NCI-H1105 (cell line): Measurements from ENCODE around the gene ULBP1.
"Not testable (repeated sequence)": the region's sequence is repeated elsewhere in the genome, so short reads cannot be mapped to it uniquely, and the experiment has no call there.

ENCODE experiments used
- DNase-seq: peaks from one replicate; lab custom pipeline; 2025; lab: John Stamatoyannopoulos, UW

ULBP1 gene

DNA sequence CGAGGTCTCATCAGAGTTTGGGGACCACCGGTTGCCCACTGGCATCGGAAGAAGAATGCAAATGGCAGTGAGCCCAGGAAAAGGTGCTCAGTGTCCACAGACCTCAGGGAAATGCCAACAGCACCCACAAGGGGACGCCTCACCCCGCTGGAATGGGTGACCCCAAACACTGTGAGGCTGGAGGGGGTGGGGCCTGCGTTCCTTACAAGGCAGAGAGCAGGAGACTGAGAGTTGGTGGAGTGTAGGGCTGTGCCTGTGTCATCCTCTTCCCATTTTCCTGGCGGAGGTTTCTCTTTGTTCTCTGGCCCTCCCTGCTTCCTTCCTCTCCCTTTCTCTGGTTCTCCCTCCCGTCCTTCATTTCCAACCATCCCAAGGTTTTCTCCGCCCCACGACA, 9.8 kb upstream of the ULBP1 start:
- not testable (repeated sequence) for DNase-seq

DNA sequence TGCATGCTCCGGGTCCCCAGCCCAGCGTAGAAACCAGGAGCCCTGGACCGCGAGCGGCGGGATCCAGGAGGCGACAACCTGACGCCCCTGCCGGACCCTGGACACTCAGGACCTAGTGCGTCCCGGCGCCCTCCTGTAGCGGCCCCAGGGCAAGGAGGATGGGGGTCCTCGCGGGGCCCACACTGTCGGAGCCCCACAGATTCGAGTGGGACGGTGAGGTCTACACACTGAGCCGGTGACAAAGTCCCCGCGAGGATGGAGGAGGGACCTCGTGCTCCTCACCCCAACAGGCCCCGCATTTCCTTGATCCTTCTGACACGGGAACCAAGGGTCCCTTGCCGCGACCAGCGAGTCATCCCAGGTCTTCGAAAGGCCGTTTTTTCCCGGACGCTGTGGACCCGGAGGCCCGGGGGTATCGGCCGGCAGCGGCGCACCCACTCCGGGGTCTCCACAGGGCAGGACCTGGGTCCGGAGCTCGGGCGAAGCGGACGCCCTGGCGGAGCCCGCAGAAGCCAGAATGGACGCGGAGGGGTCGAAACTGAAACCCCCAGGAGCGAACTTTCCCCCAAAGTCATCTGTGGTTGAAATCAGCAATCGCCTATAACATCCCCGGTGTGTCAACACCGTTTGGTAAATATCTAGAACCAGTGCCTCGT, 9.3 kb upstream of the ULBP1 start:
- DNase-seq = not testable (repeated sequence)

DNA sequence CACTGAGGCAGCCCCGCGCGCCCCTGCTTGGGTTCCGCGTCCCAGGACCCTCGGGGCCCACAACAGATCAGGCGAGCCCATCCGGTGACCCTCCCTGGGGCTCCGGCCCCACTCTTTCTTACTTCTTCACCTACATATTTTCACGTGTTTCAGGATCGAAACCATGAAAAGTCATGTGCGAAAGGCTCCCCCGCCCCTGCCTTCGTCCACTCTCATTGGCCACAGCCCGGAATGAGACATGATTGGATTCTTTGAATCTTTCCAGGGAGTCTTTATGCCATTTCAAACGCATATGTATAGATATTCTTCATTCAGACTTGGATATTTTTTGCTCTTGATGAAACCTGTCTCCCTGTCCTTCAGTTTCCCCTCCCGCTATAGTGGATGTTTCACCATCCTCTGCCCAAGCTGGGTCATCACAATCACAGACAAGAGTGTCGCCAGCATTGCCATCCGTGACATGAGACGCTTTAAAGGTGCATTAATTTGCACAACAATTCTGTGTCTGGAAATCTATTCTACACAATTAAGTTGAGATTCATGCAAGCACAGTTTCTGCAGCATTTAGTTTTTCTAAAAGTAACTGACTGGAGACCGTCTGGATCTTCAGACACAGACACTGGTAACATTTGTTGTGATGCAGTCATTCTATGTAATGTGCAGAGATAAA, 8.6 kb upstream of the ULBP1 start:
- DNase-seq = not testable (repeated sequence)

DNA sequence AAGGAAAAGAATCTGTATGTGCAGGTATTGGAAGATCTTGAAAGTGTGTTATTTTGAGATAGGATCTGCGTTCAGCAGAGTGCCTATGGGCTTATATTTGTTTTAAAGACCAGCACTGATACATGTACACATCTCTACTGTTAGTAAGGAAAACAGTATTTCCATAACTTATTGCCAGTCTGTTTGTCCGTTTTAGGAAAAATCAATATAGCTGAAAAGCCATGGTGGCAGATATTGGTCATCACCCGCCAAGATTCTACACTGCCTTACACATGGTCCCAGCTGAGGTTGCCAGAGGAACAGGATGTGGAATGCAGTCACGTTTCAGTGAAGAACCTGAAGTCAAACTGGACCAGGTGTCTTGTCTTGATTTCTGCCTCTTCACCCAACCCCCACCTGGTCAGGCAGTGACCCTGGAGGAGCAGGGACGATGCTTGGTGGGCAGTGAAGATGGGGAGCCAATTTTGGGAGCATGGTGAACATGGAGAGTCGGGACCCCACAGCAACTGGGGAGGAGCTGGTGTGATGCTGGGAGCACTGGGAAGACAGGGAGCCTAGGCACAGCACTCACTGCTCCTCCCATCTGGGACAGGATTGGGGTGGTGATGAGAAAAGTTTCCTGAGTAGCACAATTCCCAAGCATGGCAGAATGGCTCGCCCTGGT, 8.0 kb upstream of the ULBP1 start:
- not testable (repeated sequence) for DNase-seq

DNA sequence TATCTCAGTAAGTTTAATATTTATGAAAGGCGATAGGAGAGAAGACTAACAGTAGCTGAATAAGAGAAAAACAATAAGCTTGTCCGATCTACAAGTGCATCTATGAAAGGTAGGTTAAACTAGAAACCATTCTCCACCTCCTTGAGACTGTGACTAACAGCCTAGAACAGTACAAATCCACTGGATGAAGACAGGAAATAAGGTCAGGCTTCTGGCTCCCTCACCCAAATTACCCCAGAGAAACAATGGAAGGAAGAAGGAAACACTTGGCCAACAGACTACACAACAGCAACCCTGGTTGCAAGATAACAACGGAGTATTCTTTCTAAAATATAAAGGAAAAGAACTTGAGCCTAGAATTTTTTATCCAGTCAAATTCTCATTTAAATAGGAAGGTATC, 5.6 kb upstream of the ULBP1 start:
- not testable (repeated sequence) for DNase-seq

DNA sequence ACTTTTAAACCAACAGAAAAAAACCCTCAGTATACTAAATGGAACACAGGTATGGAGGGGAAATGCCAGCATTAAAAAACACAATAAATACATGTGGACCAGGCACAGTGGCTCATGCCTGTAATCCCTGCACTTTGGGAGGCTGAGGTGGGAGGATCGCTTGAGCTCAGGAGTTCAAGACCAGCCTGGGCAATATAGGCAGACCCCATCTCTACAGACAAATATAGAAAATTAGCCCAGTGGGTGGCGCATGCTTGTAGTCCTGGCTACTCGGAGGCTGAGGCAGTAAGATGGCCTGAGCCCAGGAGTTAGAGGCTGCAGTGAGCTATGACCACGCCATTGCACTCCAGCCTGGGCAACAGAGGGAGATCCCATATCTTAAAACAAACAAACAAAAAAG, 3.9 kb upstream of the ULBP1 start:
- not testable (repeated sequence) for DNase-seq

DNA sequence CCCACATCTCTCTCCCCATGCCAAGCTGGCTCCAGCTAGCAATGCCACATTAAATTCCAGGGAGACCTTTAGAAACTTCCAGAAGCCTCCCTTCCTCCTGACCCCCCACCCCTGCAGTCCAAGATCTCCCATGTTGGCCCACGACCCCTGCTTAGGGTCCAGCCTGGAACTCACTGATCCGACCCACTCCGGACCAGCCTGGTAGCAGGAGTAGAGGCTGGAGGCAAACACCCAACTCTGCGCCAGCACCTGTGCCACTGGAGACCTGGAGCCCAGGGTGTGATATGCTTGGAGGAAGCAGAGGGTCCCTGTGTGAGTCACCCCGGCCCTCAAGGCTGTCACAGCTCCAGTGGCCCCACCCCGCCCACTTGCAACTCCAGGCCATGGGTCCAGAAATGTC, 3.3 kb upstream of the ULBP1 start:
- DNase-seq = no peak

DNA sequence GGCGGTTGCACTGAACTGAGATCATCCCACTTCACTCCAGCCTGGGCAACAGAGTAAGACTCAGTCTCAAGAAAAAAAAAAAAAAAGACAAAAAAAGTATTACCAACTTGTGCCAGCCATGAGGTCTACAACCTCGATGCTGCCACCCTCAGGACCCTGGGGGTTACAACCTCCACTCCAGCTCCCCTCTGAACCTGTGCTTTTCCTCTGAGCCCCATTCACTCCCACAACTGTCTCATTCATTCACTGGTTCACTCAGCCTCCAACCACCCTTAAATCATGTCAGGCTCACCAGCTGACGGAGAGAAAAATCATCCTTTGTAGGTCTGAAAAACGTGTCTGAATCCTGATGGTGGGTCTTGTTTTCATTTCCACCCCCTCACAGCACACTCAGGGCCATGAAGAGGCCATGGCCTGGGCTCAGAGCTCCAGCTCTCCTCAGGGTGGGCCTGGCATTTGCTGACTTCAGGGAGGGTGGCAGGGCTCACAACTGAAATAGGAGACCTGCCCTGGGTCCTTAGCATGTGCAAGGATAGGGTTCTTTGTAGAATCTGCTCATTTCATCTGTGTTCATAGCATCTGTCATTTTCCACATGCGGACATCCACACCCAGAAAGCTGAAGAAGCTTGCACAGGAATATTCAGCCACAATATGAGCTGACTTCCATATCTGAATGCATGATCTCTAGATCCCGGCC, 1.9 kb upstream of the ULBP1 start:
- peak; percentile 5 for DNase-seq

DNA sequence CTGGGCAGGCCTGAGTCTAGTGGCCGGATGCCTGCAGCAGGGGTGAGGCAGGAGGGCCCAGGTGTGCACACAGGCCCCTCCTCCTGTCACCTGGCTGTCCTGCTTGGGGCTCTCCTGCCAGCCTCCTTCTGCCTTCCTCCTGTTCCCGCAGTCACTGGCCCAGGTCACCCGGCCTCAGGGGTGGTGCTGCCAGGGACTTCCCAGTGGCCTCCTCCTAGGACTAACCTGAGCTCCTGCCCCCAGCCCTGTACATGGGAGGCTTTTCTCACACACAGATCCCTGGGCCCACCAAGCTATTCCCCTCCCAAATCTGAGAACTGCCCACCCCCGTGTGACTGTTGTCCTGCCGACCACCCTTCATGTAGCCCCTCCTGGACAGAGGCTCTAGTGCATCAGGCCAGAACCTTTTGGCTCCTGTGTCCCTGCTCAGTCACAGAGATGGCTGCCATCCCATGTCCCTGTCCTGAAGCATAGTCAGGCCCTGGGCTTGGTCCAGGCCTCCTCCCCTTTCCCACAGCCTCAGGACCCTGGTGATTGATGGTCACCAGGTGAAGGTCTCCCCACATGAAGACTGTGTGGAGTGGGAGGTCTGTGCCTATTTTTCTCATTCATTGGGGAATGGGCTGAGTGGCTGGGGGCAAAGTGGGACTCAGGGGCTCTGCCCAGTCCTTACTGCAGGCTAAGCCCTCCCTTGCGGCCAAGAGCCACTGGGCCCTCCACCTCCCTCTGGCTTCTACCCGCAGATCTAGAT, 1.1 kb upstream of the ULBP1 start:
- DNase-seq = no peak

DNA sequence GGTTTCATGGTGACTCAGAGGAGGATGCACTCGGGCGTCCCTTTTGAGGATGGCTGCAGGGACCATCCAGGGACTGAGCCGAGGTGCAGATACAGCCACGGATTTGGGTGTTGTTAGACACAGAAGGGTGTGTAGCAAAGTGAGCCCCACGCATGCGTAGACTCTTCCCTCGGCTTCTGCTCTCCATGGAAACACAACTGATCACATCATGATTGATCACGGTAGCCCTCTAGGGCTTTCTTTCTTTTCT, 606 bp upstream of the ULBP1 start:
- DNase-seq = peak; percentile 44

DNA sequence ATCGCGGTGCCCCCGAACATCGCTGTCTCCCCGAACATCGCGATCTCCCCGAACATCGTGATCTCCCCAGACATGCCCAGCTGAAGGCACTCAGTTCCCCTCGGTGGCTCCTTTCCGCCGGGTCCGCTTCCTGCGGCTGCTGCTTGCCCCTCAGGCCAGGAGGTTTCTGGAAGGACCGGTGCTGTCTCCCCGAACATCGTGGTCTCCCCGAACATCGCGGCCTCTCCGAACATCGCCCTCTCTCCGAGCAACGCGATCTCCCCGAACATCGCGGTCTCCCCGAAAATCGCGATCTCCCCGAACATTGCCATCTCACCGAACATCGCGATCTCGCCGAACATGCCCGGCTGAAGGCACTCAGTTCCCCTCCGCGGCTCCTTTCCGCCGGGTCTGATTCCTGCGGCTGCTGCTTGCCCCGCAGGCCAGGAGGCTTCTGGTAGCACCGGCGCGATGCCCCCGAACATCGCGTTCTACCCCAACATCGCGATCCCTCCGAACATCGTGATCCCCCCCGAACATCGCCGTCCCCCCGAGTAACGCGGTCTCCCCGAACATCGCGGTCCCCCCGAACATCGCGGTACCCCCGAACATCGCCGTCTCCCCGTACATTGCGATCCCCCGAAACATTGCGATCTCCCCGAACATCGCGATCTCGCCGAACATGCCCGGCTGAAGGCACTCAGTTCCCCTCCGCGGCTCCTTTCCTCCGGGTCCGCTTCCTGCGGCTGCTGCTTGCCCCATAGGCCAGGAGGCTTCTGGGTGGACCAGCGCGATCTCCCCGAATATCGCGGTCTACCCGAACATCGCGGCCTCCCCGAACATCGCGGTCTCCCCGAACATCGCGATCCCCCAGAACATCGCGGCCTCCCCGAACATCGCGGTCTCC, 808 bp downstream of the ULBP1 start:
- DNase-seq = no peak

DNA sequence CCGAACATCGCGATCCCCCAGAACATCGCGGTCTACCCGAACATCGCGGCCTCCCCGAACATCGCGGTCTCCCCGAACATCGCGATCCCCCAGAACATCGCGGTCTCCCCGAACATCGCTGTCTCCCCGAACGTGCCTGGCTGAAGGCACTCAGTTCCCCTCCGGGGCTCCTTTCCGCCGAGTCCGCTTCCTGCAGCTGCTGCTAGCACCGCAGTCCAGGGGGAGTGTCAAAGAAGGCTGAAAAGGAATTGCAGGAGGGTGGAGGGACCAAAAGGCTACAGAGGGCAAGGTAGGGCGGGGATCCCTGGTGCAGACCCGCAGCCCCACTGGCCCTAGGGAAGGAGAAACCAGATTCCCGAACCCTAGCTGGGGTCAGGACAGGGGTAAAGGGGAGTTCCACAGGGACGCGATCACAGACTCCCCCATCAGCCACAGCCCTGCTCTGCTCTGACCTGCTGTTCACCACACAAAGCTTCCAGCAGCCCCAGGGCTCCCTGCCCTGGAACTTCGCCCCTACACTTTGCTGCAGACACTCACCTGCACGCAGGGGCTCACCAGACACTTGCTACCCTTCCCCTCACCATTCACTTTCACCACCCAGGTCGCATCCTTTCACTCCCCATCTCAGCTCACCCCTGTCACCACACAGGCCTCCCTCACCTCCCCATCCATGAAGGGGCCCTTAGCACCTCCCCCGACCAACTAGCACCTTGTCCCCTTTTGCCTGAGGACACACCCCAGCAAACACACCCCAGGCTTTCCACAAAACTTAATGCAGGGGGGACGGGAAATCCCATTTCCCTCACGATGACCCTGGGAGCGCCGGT, 1.7 kb downstream of the ULBP1 start:
- DNase-seq = peak; percentile 6

DNA sequence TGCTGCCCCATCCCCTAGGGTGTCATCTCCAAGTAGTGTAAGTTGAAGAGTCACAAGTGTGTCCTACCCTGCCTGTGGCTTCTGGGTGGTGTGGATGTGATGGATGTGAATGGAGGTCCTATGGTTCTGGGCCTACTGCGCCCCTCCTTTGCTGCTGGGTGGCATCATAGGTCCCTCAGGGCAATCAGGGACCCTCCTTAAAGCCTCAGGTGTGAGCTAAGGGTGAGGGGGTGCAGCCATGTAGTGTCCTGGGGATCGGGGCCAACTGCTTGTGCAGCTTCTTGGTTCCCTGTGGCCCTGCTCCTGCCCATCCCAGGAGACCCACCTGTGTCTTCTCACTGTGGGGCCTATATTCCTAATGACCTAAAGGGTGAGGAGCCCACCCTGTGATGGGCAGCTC, 2.6 kb downstream of the ULBP1 start:
- not testable (repeated sequence) for DNase-seq

DNA sequence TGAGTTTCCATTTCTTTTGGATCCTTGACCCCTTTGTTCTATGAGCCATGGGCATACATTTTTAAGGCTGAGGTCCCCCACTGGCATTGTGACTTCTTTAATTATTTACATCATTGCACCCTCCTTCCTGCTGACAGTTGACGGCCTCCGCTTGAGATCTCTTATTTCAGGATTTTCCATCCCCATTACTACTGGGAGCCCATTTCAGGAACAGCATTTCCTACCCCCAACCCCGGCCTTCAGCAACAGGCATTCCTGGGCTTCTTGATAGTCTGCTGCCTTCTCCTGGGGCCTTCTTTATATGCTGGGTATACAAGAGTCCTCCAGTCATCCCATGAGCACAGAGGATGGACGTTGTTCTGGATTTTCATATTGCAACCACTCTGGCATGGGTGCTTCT, 3.8 kb downstream of the ULBP1 start:
- no peak for DNase-seq

DNA sequence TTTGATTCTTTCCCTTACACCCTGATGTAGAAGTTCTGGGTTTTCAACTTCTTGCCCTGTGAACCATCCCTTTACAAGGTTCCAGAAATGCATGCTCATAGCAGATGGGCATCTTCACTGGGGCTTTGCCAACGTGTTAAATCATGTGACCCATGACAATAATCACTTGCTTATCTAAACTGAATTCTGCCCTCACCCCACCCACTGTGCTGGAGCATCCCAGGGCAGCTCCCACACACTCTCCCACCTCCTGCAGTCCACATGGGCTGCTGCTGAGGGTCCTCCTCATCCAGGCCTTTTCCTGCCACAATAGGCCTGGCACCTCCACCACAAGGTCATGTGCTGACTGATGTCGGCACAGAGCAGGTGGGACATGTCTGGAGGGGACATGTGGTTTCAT, 4.3 kb downstream of the ULBP1 start:
- DNase-seq = not testable (repeated sequence)

DNA sequence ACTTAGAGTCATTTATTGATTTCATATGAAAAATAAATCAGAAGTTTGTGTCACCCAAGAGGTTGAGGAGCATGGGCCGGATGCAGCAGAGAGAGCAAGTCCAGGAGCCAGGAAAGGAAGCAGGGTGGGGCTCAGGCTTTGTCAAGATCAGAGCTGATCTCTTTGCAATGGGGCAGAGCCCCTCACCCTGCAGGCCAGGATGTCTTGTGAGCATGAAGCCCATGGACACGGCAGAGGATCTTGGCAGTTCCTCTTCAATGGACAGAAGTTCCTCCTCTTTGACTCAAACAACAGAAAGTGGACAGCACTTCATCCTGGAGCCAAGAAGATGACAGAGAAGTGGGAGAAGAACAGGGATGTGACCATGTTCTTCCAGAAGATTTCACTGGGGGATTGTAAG, 5.2 kb downstream of the ULBP1 start:
- DNase-seq = not testable (repeated sequence)

DNA sequence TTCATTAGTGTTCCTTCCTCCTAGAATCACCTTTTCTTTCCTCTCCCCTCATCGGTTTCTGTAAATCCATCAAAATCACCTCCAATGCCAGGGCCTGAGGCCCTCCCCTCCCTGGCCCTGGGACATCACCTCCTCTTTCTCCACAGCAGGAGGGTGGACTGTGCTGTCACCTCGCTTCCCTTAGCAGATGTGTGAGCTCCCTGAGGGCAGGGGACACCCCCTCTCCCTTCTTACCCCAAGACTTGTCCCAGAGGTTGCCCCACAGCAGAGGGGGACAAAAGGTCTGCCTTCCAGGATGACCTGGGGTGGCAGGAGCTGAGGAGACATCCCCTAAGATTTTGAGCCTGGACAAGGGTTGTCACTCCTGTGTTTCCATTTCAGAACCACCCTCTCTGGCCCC, 5.9 kb downstream of the ULBP1 start:
- DNase-seq = no peak

DNA sequence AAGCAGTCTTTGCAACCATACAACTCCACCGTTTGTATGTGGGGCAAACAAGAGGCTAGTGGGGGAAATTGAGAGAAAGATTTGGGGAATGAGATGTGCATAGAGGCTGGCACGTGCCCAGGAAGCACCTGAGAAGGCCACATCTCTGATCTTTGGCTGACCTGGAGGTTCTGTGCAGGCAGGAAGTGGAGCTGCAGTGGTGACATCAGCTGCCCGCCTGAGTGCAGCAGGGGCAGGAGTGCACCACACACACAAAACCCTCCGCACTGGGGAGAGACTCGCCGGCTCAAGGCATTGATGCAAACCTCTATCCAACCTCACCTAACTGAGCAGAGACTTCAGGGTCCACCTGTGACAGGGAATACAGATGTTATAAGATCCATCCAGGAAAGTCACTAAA, 10.7 kb downstream of the ULBP1 start:
- DNase-seq = not testable (repeated sequence)

DNA sequence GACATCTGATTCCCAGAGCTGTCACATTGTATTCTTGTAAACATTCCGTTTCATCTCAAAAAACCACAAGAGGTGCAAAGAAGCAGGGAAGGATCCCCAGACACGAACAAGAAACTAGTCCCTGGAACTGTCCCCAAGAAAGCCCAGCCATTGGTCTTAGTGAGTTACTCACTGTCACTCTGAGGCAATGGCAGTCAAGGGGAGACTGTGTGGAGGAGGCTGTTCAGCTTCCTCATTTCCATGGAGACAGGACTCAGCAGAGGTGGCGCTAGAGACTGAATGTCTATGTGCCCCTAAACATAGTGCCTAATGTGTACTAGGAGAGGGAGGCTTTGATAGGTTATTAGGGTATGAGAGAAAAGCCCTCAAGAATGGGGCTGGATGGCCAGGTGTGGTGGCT, 11.1 kb downstream of the ULBP1 start:
- no peak for DNase-seq

DNA sequence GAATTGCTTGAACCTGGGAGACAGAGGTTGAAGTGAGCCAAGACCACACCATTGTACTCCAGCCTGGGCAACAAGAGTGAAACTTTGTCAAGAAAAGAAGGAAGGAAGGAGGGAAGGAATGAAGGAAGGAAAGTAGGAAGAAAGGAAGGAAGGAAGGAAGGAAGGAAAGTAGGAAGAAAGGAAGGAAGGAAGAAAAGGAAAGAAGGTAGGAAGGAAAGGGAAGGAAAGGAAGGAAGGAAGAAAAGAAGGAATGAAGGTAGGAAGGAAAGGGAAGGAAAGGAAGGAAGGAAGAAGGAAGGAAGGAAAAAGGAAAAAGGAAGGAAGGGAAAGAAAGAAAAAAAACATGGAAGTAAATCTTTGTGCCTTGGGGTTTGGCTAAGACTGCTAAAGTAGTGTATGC, 11.7 kb downstream of the ULBP1 start:
- no peak for DNase-seq
